SK-N-SH (cell line): ENCODE measurements around the gene MIDN. TPM values are rescaled to one million over a fixed set of nuclear protein-coding genes. Genes with fewer than 3 reads are reported as not detected.

Source experiments
- CTCF ChIA-PET: fragments of 300-600, 350-600 bp; formaldehyde crosslinking; extraction: SDS; loops from one replicate; lab custom pipeline; 2021; lab: Yijun Ruan, JAX
- POLR2A ChIA-PET: fragments of 350-600 bp; sonication (Branson Sonifier 250); formaldehyde crosslinking; extraction: SDS; loops from one replicate; lab custom pipeline; 2020; ENCODE audit warnings: antibody characterized with exemption, inconsistent platforms; lab: Yijun Ruan, JAX
- DNase-seq: peaks from one replicate; pipeline ENCODE4 v3.0.0; 2012
- H2AFZ ChIP-seq: fragments of 200-600 bp; sonication (generic); 2 replicates; pipeline ENCODE4 v1.8.1; 2016; ENCODE audit warnings: antibody characterized with exemption, mild to moderate bottlenecking, low read depth
- H3F3A ChIP-seq: fragments of 200-600 bp; sonication (generic); replicated peaks from 2 replicates; pipeline ENCODE3; 2016; ENCODE audit warnings: antibody characterized with exemption, mild to moderate bottlenecking; ENCODE audit not compliant: insufficient read depth
- H3K27ac ChIP-seq, 2 experiments: fragments of 200-500 bp in 1 of 2; fragments of 200-600 bp in 1 of 2; sonication (Bioruptor generic) in 1 of 2; sonication (generic), shearing (Covaris generic) in 1 of 2; 2 replicates each; pipeline versions ENCODE4 v1.5.1 to v1.6.1; 2014 to 2016; ENCODE audit warnings: low read depth in 2 of 2, inconsistent platforms in 1 of 2, low read length in 1 of 2, mild to moderate bottlenecking in 1 of 2, mixed read lengths in 1 of 2
- H3K27me3 ChIP-seq: fragments of 200-600 bp; sonication (generic), shearing (Covaris generic); 2 replicates; pipeline ENCODE4 v1.6.1; 2016; ENCODE audit warnings: mixed run types; ENCODE audit not compliant: insufficient read depth
- H3K36me3 ChIP-seq, 2 experiments: fragments of 200-500 bp in 1 of 2; fragments of 200-600 bp in 1 of 2; sonication (Bioruptor generic) in 1 of 2; sonication (generic) in 1 of 2; replicated peaks in 1 of 2; 2 replicates each; pipeline versions ENCODE3 to v1.5.1; 2014 to 2016; ENCODE audit warnings: low read length in 1 of 2, mild to moderate bottlenecking in 1 of 2; ENCODE audit not compliant: insufficient read depth in 2 of 2, control insufficient read depth in 1 of 2
- H3K4me1 ChIP-seq, 2 experiments: fragments of 200-500 bp in 1 of 2; fragments of 200-600 bp in 1 of 2; sonication (Bioruptor generic) in 1 of 2; sonication (generic), shearing (Covaris generic) in 1 of 2; 2 replicates each; pipeline versions ENCODE4 v1.5.1 to v1.6.1; 2014 to 2016; ENCODE audit warnings: low read depth in 1 of 2, low read length in 1 of 2, mixed run types in 1 of 2; ENCODE audit not compliant: insufficient read depth in 2 of 2, control insufficient read depth in 1 of 2
- H3K4me2 ChIP-seq: fragments of 200-600 bp; sonication (generic), shearing (Covaris generic); 2 replicates; pipeline ENCODE4 v1.6.1; 2017; ENCODE audit warnings: mixed run types
- H3K4me3 ChIP-seq, 2 experiments: fragments of 200-500 bp in 1 of 2; fragments of 200-600 bp in 1 of 2; sonication (Bioruptor generic) in 1 of 2; sonication (generic), shearing (Covaris generic) in 1 of 2; 2 replicates each; pipeline versions ENCODE4 v1.5.1 to v1.8.1; 2014 to 2016; ENCODE audit warnings: low read depth in 2 of 2, inconsistent platforms in 1 of 2, low read length in 1 of 2, mild to moderate bottlenecking in 1 of 2, mixed read lengths in 1 of 2, moderate library complexity in 1 of 2
- H3K79me2 ChIP-seq: fragments of 200-600 bp; sonication (generic); 2 replicates; pipeline ENCODE4 v1.8.1; 2017; ENCODE audit warnings: mild to moderate bottlenecking; ENCODE audit not compliant: insufficient read depth
- H3K9ac ChIP-seq: fragments of 200-600 bp; sonication (generic); 2 replicates; pipeline ENCODE4 v1.6.1; 2017; ENCODE audit warnings: mixed run types
- H3K9me2 ChIP-seq: fragments of 200-600 bp; sonication (generic); 2 replicates; pipeline ENCODE4 v1.6.1; 2017; ENCODE audit warnings: mixed run types
- H3K9me3 ChIP-seq: fragments of 200-600 bp; sonication (generic); 2 replicates; pipeline ENCODE4 v1.6.1; 2017; ENCODE audit warnings: mixed run types, mild to moderate bottlenecking, moderate library complexity
- H4K20me1 ChIP-seq: fragments of 200-600 bp; sonication (generic); 2 replicates; pipeline ENCODE4 v1.6.1; 2017; ENCODE audit warnings: mild to moderate bottlenecking, mixed run types; ENCODE audit not compliant: insufficient read depth
- EZH2phosphoT487 ChIP-seq: fragments of 200-600 bp; sonication (generic); IDR thresholded peaks from 2 replicates; pipeline ENCODE4 v1.6.1; 2017; ENCODE audit warnings: low read depth, mixed run types, mild to moderate bottlenecking, antibody characterized with exemption, moderate library complexity, borderline replicate concordance
- FOXM1 ChIP-seq: IDR thresholded peaks from 2 replicates; pipeline ENCODE4 v1.4.0; 2012; ENCODE audit warnings: low read depth, mild to moderate bottlenecking
- GATA2 ChIP-seq: sonication (generic); formaldehyde crosslinking; IDR thresholded peaks from 2 replicates; pipeline ENCODE4 v1.5.0; 2020; ENCODE audit warnings: mild to moderate bottlenecking, missing genetic modification reagents
- JUND ChIP-seq: IDR thresholded peaks from 2 replicates; pipeline ENCODE4 v1.4.0; 2012
- MXI1 ChIP-seq: IDR thresholded peaks from 2 replicates; pipeline ENCODE4 v1.6.1; 2012; ENCODE audit warnings: mild to moderate bottlenecking, low read depth, low read length, improper control_type of control experiment
- NFIC ChIP-seq: IDR thresholded peaks from 2 replicates; pipeline ENCODE4 v1.4.0; 2012; ENCODE audit warnings: borderline replicate concordance
- RCOR1 ChIP-seq: fragments of 150-350 bp; IDR thresholded peaks from 2 replicates; pipeline ENCODE4 v1.6.1; 2017; ENCODE audit warnings: antibody characterized with exemption, low read length
- REST ChIP-seq: IDR thresholded peaks from 2 replicates; pipeline ENCODE4 v1.6.1; 2012; ENCODE audit warnings: mild to moderate bottlenecking, low read depth, low read length, moderate library complexity
- RXRA ChIP-seq: IDR thresholded peaks from 2 replicates; pipeline ENCODE4 v1.4.0; 2012; ENCODE audit warnings: low read depth, mild to moderate bottlenecking, borderline replicate concordance
- SIN3A ChIP-seq: IDR thresholded peaks from 2 replicates; pipeline ENCODE4 v1.6.1; 2012; ENCODE audit warnings: low read depth, mild to moderate bottlenecking, low read length, moderate library complexity, borderline replicate concordance
- TAF1 ChIP-seq: IDR thresholded peaks from 2 replicates; pipeline ENCODE4 v1.6.1; 2012; ENCODE audit warnings: low read depth, mild to moderate bottlenecking, low read length, moderate library complexity, borderline replicate concordance
- TCF12 ChIP-seq: IDR thresholded peaks from 2 replicates; pipeline ENCODE4 v1.4.0; 2012
- YY1 ChIP-seq: IDR thresholded peaks from 2 replicates; pipeline ENCODE4 v1.4.0; 2012; ENCODE audit warnings: low read depth, mild to moderate bottlenecking
- WGBS: methylation state at CpG from one replicate; pipeline ENCODE4 v1.1.6; 2017; ENCODE audit warnings: low lambda C conversion rate; 5-methylcytosine and 5-hydroxymethylcytosine counted together
- polyA plus RNA-seq, 3 experiments: library from polyadenylated mRNA; depleted of rRNA; stranded (reverse); fragments of >200 nt; gene quantifications; 2 replicates each; pipeline ENCODE4 v1.2.3, GENCODE V29; 2012
- TF ChIP-seq, protein P1 (sequence below): IDR thresholded peaks from 2 replicates; pipeline ENCODE4 v1.4.0; 2012; ENCODE audit warnings: low read depth, borderline replicate concordance
- TF ChIP-seq, protein P2 (sequence below): fragments of 200-600 bp; sonication (generic); IDR thresholded peaks from 2 replicates; pipeline ENCODE4 v1.6.1; 2017; ENCODE audit warnings: antibody characterized with exemption, mild to moderate bottlenecking, moderate library complexity
- TF ChIP-seq, protein P3 (sequence below): IDR thresholded peaks from 2 replicates; pipeline ENCODE4; 2012
- TF ChIP-seq, protein P4 (sequence below): fragments of 150-350 bp; IDR thresholded peaks from 2 replicates; pipeline ENCODE4 v1.6.1; 2016; ENCODE audit warnings: mild to moderate bottlenecking, low read depth, low read length

MIDN gene
- polyA plus RNA-seq, 1 of the 3 experiments (the other 2 are of a cell fraction), result 13.9 TPM

DNA sequence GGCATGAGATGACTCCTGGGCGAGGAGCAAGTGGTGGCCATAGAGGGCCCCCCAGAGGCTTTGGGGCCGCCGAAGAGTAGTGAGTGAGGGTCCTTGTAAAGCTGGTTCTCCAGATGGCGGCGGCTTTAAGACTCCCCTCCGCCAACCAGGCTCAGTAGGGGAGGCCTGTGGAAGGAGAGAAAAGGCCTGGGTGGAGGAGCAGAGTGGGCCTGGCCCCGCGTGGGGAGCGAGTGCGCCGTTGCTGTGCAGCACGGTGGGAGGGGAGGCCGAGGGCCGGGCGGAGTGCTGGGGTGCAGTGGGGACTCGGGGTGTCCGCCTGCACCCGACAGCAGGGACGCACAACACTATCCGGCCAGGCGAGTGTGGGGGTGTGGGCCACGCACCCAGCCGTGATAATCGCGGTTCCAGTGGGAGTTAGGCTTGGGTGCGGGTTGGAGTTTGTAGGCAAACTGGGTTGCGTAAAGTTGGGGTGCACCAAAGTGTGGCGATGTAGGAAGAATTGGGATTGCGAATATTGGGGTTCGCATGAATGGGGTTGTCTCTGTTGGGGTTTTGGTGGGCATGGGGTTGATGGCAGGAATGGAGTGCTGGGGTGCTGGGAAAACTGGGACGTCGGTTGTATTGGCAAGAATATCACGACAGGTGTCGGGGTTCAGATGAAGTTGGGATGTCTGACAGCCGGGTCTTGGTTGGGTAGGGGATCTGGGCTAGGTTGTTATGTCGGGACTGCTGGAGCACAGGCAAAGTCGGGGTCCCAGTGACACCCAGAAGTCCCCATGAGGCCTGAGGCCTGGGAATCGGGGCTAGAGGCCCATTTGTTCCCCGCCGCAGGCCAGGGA lies 20.1 kb downstream of the MIDN start (continued):
- TF ChIP-seq, protein P1, sequence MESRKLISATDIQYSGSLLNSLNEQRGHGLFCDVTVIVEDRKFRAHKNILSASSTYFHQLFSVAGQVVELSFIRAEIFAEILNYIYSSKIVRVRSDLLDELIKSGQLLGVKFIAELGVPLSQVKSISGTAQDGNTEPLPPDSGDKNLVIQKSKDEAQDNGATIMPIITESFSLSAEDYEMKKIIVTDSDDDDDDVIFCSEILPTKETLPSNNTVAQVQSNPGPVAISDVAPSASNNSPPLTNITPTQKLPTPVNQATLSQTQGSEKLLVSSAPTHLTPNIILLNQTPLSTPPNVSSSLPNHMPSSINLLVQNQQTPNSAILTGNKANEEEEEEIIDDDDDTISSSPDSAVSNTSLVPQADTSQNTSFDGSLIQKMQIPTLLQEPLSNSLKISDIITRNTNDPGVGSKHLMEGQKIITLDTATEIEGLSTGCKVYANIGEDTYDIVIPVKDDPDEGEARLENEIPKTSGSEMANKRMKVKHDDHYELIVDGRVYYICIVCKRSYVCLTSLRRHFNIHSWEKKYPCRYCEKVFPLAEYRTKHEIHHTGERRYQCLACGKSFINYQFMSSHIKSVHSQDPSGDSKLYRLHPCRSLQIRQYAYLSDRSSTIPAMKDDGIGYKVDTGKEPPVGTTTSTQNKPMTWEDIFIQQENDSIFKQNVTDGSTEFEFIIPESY, result no peak
- TF ChIP-seq REST, result no peak
- TF ChIP-seq FOXM1, result no peak
- TF ChIP-seq, protein P2, sequence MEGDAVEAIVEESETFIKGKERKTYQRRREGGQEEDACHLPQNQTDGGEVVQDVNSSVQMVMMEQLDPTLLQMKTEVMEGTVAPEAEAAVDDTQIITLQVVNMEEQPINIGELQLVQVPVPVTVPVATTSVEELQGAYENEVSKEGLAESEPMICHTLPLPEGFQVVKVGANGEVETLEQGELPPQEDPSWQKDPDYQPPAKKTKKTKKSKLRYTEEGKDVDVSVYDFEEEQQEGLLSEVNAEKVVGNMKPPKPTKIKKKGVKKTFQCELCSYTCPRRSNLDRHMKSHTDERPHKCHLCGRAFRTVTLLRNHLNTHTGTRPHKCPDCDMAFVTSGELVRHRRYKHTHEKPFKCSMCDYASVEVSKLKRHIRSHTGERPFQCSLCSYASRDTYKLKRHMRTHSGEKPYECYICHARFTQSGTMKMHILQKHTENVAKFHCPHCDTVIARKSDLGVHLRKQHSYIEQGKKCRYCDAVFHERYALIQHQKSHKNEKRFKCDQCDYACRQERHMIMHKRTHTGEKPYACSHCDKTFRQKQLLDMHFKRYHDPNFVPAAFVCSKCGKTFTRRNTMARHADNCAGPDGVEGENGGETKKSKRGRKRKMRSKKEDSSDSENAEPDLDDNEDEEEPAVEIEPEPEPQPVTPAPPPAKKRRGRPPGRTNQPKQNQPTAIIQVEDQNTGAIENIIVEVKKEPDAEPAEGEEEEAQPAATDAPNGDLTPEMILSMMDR, result no peak
- TF ChIP-seq YY1, result no peak
- TF ChIP-seq, all 33 proteins: peak for 0

GRCh38 chr19:1269065-1269477 lies 20.7 kb downstream of the MIDN start, which contains the start of gene CIRBP:
Gene CIRBP (plus strand): TSS chr19:1269332. CDS start chr19:1270934, 1,602 bp downstream.
- DNase-seq, result peak; percentile 97
- Histone ChIP-seq H3K4me2 (peak within 1 kb of the TSS; percentile 98), H3F3A (peaks cover 57% of the 10 kb centered on the region), H4K20me1 (peaks cover 44% of the 10 kb centered on the region), H2AFZ (no peak within 1 kb of the TSS), H3K27me3 (no peaks in the 10 kb centered on the region), H3K27ac (peak within 1 kb of the TSS; percentile 91 to 98), H3K79me2 (peaks cover 50% of the 10 kb centered on the region), H3K9ac (peak within 1 kb of the TSS; percentile 91), H3K9me3 (no peaks in the 10 kb centered on the region), H3K4me1 (peaks cover 47 to 62% of the 10 kb centered on the region in 2 experiments; a peak in 3 of 4 replicates), H3K9me2 (no peaks in the 10 kb centered on the region), H3K4me3 (peak within 1 kb of the TSS; percentile 78 to 86), H3K36me3 (peaks cover 35 to 41% of the 10 kb centered on the region in 2 experiments)
- ChIA-PET CTCF (interaction anchor here (0.6 to 18.6 kb wide), 9 partner anchors 8 to 87 kb away, joined by 3 to 594 read pairs (median 4); partner anchors contain the start of gene ATP5F1D), POLR2A (interaction anchor here (0.6 to 1.7 kb wide), 43 partner anchors 10 to 345 kb away, joined by 3 to 110 read pairs (median 5); partner anchors contain the start of genes APC2, ATP5F1D, CBARP and EFNA2)
- 0% methylated on average over 7 of the region's 50 CpGs for WGBS
- 0 out of 2 replicates have a peak, but pooled peaks have one; percentile 39 for TF ChIP-seq MXI1
- TF ChIP-seq YY1, result no peak
- no peak for TF ChIP-seq NFIC
- no peak for TF ChIP-seq FOXM1
- peak; percentile 89 for TF ChIP-seq TAF1
- TF ChIP-seq JUND, result no peak
- TF ChIP-seq TCF12, result no peak
- TF ChIP-seq RCOR1, result no peak
- TF ChIP-seq GATA2 (CRISPR knock-in tag), result no peak
- TF ChIP-seq, protein P3, sequence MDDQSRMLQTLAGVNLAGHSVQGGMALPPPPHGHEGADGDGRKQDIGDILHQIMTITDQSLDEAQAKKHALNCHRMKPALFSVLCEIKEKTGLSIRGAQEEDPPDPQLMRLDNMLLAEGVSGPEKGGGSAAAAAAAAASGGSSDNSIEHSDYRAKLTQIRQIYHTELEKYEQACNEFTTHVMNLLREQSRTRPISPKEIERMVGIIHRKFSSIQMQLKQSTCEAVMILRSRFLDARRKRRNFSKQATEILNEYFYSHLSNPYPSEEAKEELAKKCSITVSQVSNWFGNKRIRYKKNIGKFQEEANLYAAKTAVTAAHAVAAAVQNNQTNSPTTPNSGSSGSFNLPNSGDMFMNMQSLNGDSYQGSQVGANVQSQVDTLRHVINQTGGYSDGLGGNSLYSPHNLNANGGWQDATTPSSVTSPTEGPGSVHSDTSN, result no peak; the same call in 1 of the 2 replicates
- TF ChIP-seq, protein P4, sequence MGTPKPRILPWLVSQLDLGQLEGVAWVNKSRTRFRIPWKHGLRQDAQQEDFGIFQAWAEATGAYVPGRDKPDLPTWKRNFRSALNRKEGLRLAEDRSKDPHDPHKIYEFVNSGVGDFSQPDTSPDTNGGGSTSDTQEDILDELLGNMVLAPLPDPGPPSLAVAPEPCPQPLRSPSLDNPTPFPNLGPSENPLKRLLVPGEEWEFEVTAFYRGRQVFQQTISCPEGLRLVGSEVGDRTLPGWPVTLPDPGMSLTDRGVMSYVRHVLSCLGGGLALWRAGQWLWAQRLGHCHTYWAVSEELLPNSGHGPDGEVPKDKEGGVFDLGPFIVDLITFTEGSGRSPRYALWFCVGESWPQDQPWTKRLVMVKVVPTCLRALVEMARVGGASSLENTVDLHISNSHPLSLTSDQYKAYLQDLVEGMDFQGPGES, result no peak
- TF ChIP-seq RXRA, result no peak
- peak; percentile 49; the same call in 1 of the 2 replicates for TF ChIP-seq SIN3A
- TF ChIP-seq EZH2phosphoT487, result no peak
